ENCODE results near the gene TRIO. TPM values are rescaled to one million over a fixed set of nuclear protein-coding genes. Genes with fewer than 3 reads are reported as not detected.

TRIO gene
- total RNA-seq, 3 donors from 2014 or later (not counting 1 experiment from before 2014, with no cell fraction given) = 84.6 to 136 (median 94.3) TPM

DNA sequence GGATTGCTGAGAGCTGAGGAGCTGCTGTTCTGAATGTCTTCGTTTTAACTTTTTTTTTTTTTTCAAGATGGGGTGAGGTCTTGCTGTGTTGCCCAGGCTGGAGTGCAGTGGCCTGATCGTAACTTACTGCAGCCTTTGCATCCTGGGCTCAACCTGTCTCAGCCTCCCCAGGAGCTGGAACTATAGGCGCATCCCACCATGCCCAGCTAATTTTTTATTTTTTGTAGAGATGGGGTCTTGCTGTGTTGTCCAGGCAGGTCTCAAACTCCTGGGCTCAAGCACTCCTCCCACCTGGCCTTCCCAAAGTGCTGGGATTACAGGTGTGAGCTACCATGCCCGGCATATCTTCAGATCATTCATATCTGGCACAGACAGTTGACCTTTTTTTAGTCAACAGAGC is 46.5 kb downstream of the TRIO start:
- H3K27ac Mint-ChIP-seq = peak overlapping the region in 1 of 2 donors; percentile 44
- Histone ChIP-seq H3K4me1 (ENCODE audit: control insufficient read depth, insufficient read depth, low read length) (no peaks in the 10 kb centered on the region), H3K27ac (ENCODE audit: low read length) (no peak overlapping the region), H3K36me3 (ENCODE audit: control insufficient read depth, insufficient read depth, low read length) (no peaks in the 10 kb centered on the region), H3K9me3 (ENCODE audit: control insufficient read depth, insufficient read depth, low read length) (no peaks in the 10 kb centered on the region), H3K4me3 (ENCODE audit: low read length) (no peak overlapping the region), H3K27me3 (ENCODE audit: control insufficient read depth, insufficient read depth, low read length) (no peaks in the 10 kb centered on the region)
- ATAC-seq = no peak
- no peaks in the 10 kb centered on the region for H3K9me3 Mint-ChIP-seq
- H3K27me3 Mint-ChIP-seq (ENCODE audit: low read depth in 2 of 2) = no peaks in the 10 kb centered on the region
- TF ChIP-seq, protein P1, sequence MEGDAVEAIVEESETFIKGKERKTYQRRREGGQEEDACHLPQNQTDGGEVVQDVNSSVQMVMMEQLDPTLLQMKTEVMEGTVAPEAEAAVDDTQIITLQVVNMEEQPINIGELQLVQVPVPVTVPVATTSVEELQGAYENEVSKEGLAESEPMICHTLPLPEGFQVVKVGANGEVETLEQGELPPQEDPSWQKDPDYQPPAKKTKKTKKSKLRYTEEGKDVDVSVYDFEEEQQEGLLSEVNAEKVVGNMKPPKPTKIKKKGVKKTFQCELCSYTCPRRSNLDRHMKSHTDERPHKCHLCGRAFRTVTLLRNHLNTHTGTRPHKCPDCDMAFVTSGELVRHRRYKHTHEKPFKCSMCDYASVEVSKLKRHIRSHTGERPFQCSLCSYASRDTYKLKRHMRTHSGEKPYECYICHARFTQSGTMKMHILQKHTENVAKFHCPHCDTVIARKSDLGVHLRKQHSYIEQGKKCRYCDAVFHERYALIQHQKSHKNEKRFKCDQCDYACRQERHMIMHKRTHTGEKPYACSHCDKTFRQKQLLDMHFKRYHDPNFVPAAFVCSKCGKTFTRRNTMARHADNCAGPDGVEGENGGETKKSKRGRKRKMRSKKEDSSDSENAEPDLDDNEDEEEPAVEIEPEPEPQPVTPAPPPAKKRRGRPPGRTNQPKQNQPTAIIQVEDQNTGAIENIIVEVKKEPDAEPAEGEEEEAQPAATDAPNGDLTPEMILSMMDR (IDR thresholded peaks at IDR 0.05) = no peak
- no peak for DNase-seq
- H3K4me3 Mint-ChIP-seq = no peak overlapping the region
- WGBS (ENCODE audit: insufficient coverage) = 86% methylated on average over 3 of the region's 4 CpGs
- H3K36me3 Mint-ChIP-seq = no peaks in the 10 kb centered on the region
- intact Hi-C loops (cut with micrococcal nuclease) = no loop called here
- peaks cover 4 to 32% of the 10 kb centered on the region in 2 donors for H3K4me1 Mint-ChIP-seq

DNA sequence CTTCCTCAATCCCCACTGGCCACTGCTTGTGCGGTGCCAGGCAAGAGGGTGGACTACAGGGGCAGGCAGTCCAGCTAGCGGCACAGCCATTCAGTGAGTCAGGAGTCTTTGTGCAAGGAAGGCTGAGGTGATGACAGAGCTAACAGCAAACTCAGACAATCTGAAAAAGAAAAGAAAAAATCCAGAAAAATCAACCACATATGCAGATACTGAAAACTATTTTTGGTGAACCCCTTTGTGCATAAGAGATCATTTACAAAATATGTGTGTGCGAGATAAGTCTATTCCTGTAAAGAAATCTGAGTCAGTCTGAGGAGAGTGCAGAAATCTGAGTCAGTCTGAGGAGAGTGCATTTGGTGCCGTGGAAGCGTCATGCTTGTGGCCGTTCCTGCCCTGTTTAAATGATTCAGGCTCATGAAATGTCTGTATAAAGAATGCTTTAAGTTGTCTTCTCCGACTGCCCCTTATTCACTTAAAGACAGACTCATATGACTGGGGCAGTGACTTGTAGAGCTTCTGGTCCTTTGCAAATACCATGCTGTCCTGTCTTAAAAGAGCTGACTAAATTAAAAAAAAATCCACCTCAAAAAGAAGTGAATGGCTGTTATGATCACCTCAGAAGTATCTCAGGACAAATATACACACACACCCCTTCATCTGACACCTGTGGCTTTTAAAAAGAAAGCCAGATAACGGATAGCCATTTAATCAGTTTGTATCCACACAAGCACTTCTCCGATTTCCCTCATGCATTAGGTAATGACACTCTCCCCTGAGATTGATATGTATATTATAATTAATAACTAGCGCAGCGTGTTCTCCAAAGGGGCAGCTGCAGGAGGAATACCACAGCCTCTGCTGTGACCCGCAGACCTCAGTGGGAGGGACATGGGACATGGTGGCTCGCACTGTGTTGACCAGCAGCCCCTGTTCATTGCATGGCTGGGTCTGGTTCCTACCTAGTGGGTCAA is 47.3 kb downstream of the TRIO start:
- Mint-ChIP-seq H3K27me3 (ENCODE audit: low read depth in 2 of 2) (no peaks in the 10 kb centered on the region), H3K36me3 (no peaks in the 10 kb centered on the region), H3K4me3 (no peak overlapping the region), H3K27ac (peak overlapping the region in 1 of 2 donors; percentile 44), H3K4me1 (peaks cover 4 to 27% of the 10 kb centered on the region in 2 donors), H3K9me3 (no peaks in the 10 kb centered on the region)
- TF ChIP-seq, protein P1 (IDR thresholded peaks at IDR 0.05) = no peak
- ATAC-seq (peak in 1 of 3 donors; percentile 36), DNase-seq (no peak)
- no peak overlapping the region for H3K4me3 ChIP-seq (ENCODE audit: low read length)
- no peaks in the 10 kb centered on the region for H3K36me3 ChIP-seq (ENCODE audit: control insufficient read depth, insufficient read depth, low read length)
- no peak overlapping the region for H3K27ac ChIP-seq (ENCODE audit: low read length)
- intact Hi-C loops (cut with micrococcal nuclease) = no loop called here
- H3K4me1 ChIP-seq (ENCODE audit: control insufficient read depth, insufficient read depth, low read length) = no peaks in the 10 kb centered on the region
- 87% methylated on average over 11 of the region's 13 CpGs for WGBS (ENCODE audit: insufficient coverage)
- H3K9me3 ChIP-seq (ENCODE audit: control insufficient read depth, insufficient read depth, low read length) = no peaks in the 10 kb centered on the region
- no peaks in the 10 kb centered on the region for H3K27me3 ChIP-seq (ENCODE audit: control insufficient read depth, insufficient read depth, low read length)

DNA sequence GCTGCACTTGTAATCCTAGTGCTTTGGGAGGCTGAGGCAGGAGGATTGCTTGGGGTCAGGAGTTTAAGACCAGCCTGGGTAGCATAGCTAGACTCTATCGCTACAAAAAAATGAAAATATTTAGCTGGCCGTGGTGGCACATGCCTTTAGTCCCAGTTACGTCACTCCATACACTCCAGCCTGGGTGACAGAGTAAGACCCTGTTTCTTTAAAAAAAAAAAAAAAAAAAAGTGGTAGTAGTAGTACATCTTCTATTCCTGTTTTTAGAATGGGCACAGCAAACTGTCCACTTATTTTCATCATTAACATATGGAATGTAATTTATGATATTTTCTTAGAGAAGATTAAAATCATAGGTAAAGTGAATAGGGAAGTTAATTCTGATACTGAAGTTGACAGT is 48.2 kb downstream of the TRIO start:
- 86% methylated on average over 2 of the region's 3 CpGs for WGBS (ENCODE audit: insufficient coverage)
- no peak for ATAC-seq
- H3K4me1 Mint-ChIP-seq = peaks cover 4 to 24% of the 10 kb centered on the region in 2 donors

More for the DNA sequence above, 48.2 kb downstream of the TRIO start:
- no peak overlapping the region for H3K4me3 Mint-ChIP-seq
- Histone ChIP-seq H3K4me1 (ENCODE audit: control insufficient read depth, insufficient read depth, low read length) (no peaks in the 10 kb centered on the region), H3K9me3 (ENCODE audit: control insufficient read depth, insufficient read depth, low read length) (no peaks in the 10 kb centered on the region), H3K27me3 (ENCODE audit: control insufficient read depth, insufficient read depth, low read length) (no peaks in the 10 kb centered on the region), H3K4me3 (ENCODE audit: low read length) (no peak overlapping the region), H3K27ac (ENCODE audit: low read length) (no peak overlapping the region), H3K36me3 (ENCODE audit: control insufficient read depth, insufficient read depth, low read length) (no peaks in the 10 kb centered on the region)
- TF ChIP-seq, protein P1 (IDR thresholded peaks at IDR 0.05) = no peak
- intact Hi-C loops (cut with micrococcal nuclease) = no loop called here
- no peaks in the 10 kb centered on the region for H3K9me3 Mint-ChIP-seq
- no peak for DNase-seq
- no peaks in the 10 kb centered on the region for H3K27me3 Mint-ChIP-seq (ENCODE audit: low read depth in 2 of 2)
- no peak overlapping the region for H3K27ac Mint-ChIP-seq
- no peaks in the 10 kb centered on the region for H3K36me3 Mint-ChIP-seq
